GDM1 (cell line): Measurements from ENCODE around the gene UBE2F.
A peak's percentile ranks its signal among the peaks of the same experiment; 100 is the strongest.

Source experiments
- DNase-seq: peaks from one replicate; lab custom pipeline; 2025; lab: John Stamatoyannopoulos, UW

The UBE2F gene, protein sequence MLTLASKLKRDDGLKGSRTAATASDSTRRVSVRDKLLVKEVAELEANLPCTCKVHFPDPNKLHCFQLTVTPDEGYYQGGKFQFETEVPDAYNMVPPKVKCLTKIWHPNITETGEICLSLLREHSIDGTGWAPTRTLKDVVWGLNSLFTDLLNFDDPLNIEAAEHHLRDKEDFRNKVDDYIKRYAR

DNA sequence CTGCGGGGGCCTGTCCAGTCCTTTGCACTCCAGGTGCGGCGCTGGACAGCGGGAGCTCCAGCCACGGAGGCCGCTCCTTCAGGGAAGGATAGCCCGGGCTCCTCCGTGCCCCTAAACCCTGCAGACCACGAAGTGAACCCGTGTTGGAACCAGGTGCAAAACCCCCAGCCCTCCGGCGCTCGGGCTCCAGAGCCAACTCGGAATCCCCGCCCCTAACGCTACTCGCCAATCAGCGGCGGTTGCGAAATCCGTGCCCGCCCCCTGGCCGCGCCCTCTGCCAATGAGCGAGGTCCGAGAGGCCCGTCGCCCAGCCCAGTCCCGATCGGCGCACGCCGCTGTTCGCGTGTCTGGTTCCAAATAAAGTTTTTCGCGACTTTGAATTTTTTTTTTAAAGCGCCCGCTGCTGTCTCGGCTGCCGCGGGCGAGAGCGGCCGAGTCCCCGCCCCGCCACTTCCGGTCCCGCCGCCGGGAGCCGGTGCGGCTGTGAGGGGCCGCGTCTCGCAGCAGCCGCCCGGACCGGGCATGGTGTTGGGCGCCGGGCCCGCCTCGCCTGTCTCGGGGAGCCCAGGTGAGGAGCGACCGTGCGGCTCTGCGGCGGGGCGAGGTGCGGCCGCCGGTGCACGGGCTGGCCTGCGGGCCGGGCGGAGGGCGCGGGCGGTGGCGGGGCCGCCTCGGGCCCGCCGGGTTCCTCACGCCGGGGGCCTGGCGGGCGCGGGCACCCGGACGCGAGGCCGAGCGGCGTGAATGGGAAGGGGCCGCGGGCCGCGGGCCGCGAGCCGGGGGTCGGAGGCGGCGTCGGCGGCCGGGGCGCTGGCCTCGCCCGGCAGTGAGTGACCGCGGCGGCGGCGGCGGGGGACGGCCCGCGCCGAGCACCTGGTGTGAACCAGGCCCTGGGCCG is at the start of gene UBE2F:
Gene UBE2F (plus strand): TSS at position 450 of the 898 bp plus-strand sequence. CDS start 6,094 bp downstream, outside the sequence.
- DNase-seq = peak; percentile 94

DNA sequence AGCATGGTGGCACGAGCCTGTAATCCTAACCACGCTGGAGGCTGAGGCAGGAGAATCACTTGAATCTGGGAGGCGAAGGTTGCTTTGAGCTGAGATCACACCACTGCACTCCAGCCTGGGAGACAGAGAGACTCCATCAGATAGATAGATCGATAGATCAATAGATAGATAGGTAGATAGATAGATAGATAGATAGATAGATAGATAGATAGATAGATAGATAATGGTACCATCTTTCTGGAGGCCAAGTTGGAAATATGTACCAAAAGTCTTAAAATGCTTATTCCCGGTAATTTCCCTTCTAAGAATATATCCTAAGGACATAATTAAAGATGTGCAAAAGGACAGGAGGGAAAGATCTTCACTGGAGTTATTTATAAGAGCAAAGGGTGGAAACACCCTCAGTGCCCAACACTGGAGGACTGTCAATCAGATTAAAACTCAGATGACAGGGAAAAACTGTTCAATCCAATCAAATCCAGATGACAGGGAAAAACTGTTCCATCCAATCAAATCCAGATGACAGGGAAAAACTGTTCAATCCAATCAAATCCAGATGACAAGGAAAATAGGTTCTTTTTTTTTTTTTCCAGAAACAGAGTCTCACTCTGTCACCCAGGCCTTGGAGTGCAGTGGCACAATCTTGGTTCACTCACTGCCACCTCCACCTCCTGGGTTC is 49.0 kb upstream of the UBE2F start:
- no peak for DNase-seq

DNA sequence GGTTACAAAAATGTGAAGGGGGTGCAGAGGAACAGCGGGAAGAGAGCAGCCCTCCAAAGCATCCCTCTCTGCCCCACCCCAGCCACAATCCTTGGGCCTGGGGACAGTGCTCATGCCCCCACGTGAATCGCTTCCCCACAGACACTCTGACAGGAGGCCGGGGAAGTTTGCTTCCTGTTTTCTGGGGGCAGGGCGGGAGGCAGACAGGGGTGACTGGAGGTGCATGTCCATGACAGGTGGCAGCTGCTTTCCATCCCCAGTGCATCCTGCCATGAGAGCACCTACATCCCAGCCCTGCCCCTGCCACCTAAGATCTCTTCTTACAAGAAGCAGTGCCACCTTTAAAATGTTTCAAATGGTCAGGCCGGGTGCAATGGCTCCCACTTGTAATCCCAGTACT is 47.2 kb upstream of the UBE2F start:
- peak; percentile 48 for DNase-seq

DNA sequence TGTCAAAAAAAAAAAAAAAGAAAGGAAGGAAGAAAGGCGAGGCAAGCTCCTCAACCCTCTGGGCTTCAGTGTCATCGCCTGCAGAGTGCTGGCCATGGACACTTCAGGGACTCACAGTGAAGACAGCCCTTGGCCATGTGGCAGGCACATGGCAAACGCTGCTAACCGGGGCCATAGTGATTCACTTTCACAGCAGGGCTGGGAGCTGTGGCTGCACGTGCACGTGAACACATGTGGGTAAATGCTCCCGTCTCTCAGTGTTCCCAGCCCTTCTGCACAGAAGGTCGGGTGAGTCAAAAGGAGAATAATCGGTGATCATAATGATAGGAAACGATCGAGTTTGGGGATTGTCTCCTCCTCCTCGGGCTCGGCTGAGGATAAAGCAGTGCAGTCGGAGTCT is 46.1 kb upstream of the UBE2F start:
- DNase-seq = no peak

DNA sequence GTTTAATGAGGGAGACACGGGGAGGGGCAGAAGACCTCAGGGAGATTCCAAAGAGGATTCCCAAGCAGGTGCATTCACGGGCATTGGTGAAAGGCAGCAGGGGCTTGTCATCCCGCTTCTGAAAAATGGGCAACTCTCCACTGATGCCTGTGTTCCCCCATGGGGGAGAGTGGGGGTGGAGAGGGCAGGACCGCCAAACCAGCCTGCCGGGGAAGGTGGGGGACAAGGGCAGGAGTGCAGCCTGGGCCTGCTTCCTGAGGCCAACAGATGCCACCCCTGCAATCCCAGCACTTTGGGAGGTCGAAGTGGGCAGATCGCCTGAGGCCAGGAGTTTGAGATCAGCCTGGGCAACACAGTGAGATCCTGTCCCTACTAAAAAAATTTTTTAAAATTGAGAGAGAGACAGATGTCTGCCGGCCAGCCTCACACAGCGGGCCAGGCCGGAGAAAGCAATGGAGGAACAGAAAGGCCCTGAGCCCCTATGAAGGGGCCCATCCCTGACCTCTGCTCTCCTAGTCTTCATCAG is 44.8 kb upstream of the UBE2F start:
- no peak for DNase-seq

DNA sequence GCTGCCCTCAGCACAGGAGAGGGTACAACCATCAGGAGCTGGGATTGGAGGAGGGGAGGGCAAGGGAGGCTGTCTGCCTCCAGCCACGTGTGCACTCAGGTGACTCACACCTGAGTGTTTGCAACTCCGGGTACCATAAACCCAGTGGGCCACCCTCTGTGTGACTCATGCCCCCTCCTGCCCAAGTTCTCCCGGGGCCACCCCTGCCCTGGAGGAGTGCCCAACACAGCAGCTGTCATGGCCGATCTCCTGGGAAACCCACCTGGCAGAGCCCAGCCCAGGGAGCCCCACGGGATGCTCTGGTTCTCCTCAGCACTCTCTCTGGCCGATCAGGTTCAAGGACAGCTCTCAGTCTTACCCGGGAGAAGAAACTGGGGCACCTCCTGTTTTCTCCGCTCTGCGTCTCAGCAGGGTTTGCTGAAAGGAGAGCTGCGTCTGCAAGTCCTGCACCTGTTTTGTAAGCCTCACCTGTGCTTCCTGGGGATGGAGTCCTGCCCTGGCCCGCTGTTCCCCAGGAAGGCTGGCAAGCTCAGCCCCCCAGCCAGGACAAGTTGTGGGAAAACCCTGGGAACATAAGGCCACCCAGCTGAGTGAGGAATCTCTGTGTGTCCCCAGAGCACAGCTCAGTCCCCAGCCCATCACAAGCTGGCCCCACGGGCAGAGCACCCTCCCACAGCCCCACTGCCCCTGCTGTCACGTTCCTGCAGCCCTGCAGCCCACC is 44.0 kb upstream of the UBE2F start:
- no peak for DNase-seq

DNA sequence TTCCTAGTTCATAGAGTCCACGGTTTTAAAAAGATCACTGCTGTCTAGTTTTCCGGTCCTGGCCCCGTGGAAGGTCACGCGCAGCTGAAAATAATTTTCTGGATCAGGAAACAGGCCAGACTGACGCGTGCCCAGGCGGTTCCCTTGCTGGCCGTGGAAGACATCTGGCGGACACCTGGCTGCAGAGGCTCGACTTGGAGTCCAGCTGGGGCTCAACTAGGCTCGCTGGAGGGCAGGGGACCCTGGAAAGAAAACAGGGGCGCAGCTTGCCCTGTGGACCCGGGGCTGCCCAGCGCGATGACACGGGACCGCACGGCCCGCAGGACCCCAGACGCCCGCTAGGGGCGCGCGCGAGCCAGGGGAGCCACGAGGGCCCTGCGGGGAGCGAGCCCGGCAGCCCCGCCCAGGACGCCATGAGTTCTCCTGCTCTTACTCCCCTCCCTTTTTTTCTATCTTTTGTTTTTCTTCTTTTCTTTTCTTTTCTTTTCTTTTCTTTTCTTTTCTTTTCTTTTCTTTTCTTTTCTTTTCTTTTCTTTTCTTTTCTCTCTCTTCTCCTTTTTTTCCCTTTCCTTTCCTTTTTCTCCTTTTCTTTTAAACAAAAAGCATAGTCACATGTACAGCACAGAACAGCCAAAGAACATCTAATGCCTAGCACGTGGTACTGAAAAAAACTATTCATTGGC is 43.2 kb upstream of the UBE2F start:
- peak; percentile 59 for DNase-seq

DNA sequence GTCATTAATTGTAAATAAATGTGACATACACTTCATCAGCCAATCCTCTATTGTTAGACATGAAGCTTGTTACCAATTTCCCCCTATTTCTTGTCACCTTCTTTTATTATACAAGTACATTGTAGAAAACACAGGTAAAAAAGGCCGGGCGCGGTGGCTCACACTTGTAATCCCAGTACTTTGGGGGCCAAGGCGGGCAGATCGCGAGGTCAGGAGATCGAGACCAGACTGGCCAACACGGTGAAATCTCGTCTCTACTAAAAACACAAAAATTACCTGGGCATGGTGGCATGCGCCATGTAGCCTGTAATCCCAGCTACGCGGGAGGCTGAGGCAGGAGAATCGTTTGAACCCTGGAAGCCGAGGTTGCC is 42.7 kb upstream of the UBE2F start:
- no peak for DNase-seq

DNA sequence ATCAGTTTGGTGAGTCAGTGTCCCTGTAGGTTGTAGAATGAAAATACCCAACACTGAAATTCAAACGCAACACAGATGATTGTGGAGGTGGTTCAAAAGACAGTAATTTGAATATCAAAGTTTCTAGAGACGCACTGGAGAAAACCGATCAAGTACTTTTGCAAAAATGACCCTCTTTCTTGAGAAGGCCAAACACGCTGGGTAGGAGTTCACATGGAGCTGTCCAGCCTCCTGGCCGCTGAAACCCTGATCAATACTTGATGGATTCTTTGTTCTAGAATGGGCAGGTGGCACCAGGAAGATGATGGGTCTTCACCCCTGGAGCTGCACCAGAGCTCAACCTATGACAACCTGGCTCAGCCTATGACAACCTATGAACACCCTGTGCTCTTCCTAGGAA is 39.7 kb upstream of the UBE2F start:
- no peak for DNase-seq

DNA sequence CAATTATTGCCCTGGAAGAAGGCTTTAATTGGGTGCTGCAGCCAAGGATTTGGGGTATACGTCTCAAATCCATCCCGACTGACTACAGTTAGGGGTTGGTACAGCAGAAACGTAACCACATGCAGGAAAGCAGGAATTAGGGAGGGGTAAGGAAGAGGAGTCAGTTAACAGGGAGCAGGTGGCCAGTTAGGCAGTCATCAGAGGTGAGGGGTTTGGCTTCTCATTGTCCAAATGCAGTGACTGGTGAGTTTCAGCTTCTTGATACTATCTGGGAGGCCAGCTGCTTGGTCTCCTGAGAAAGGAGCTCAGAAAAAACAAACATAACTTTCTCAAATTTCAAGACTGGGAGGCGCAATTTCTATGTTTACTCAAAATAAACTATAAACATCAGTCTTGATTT is 38.8 kb upstream of the UBE2F start:
- DNase-seq = no peak

DNA sequence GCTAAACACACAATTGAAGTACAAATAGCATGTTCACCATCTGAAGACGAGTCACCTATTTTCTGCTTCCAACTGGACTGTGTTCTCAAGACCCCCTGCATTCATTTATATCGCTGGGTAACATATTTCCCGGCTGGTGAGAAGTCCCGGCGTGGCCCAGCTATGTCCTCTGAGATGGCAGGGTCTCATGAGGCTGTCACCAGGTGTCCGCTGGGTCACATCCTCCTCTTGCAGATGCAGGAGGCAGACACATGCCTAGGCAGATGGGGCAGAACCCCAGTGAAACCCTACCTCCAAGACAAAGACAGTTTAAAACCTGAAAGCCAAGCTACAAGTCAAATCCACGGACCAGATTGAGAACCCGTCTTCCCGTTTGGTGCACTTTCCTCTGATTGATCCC is 36.8 kb upstream of the UBE2F start:
- DNase-seq = no peak

DNA sequence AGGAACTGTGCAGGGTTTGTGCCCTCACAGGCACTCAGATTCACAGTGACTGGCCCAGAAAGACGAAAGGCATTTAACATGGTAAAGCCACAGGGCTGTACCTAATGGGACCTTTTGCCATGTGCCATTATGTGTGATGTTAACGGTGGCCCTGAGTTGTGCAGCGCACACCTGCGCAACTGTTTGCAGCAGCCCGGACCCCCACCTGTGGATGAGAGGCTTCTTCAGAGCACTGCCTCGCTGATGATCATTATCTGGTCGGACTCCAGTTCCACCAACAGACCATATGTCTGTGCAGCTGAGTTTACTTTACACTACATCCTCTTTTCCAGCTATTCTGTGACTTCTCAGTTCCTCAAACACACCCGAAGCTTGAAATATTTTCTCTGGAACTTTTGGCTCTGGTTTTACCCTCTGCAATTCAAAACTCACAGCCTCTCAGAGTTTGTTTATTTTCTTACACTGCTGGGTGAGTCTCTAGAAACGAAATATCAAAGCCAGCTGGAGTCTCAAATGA is 35.6 kb upstream of the UBE2F start:
- DNase-seq = peak; percentile 49

DNA sequence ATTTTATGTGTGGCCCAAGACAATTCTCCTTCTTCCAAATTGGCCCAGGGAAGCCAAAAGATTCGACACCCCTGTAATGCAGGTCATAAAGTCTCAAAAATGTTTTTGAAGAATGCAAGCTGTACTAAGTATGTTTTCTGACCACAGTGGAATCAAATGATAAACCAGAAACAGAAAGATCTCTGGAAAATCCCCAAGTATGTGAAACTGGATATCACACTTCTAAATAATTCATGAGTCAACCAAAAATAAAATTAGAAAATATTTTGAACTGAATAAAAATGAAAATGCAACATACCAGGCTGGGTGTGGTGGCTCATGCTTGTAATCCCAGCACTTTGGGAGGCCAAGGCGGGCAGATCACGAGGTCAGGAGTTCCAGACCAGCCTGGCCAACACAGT is 34.1 kb upstream of the UBE2F start:
- DNase-seq = no peak

DNA sequence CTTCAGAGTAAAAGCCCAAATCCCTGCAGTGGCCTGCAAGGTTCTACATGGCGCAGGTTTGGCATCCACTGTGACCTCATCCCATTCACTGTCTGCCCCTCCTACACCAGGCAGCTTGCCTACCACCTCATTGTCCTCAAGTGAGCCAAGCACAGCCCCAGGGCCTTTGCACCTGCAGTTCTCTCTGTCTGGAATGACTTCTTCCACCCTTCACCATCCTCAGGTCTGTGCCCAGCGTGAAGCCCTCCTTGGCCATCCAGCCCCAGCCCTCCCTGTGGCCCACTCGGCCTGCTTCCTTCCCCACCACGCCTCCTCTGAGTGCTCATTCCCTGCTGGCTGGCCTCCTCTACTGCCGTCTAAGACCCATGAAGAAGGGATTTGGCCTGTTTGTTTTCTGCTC is 32.6 kb upstream of the UBE2F start:
- no peak for DNase-seq

DNA sequence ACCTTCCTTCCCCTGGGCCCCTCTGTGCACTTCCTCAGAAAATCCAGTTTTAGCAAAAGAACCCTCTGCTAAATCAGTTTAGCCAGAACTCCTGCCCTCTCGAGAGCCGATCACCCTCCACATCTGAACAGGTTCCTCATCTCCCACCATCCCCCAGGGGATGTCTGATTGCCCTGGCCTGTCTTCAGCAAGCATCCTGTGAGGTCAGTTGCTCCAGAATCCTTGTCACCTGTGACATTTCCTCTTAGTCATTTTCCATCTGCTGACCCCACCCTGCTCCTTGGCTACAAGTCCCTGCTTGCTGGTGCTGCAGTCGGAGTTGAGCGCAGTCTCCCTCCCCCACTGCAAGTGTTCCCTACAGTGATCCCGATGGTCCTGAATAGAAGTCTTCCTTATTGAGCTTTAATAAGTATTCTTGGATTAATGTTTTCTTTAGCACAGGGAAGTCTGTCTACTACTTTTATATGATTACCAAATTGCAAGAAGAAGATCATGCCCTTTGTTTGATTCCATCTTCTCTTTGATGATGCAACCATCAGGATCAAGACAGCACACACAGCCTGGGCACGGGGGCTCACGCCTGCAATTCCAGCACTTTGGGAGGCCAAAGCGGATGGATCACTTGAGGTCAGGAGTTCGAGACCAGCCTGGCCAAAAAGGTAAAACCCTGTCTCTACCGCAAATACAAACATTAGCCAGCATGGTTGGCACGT is 30.9 kb upstream of the UBE2F start:
- DNase-seq = peak; percentile 36

DNA sequence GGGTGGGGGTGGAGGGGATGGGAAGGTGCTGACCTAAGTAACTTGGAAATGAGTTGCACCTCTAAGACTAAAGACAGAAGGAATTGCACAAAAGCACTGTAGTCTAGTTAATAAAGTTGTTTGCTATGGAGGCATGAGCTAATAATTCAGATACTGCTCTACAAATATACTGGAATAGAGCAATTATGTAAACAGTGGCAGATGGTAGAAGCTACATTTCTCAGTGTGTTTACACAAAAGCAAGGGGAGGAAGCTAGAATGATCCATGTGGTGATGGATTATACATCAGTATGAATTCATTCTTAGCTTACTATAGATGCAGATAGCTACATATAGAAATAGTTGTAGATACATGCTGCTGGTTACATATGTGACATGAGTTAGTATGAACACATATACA is 27.6 kb upstream of the UBE2F start:
- DNase-seq = no peak

DNA sequence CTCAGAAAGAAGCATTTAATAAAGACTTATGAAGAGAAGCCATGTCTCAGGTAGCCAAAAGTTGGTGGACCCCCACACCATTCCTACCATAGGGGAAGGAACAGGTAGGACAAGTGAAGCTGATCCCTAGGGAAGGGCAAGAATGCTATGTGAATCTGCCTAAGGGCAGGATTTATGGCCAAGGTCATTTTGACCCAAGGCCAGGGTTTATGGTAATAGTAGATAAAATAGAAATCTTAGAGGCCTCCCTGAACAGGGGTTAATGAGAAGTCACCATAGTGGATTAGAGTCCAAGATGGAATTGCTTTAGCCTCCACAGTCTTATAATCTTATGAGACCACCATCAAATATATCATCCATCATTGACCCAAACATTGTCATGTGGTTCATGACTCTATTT is 26.0 kb upstream of the UBE2F start:
- no peak for DNase-seq

DNA sequence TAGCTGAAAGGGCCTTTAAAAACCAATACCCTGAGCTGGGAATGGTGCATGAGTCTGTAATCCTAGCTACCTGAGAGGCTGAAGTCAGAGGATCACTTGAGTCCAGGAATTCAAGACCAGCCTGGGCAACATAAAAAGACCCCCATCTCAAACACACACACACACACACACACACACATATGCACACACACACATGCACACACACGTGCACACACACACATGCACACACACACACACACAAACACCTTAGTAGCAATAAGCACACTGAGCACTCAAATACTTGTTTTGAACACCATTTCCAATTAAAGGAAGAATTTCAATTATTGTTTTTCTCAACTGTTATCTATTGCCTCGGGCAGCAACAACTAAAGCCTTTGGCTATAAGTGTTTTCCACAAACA is 25.6 kb upstream of the UBE2F start:
- DNase-seq = no peak

DNA sequence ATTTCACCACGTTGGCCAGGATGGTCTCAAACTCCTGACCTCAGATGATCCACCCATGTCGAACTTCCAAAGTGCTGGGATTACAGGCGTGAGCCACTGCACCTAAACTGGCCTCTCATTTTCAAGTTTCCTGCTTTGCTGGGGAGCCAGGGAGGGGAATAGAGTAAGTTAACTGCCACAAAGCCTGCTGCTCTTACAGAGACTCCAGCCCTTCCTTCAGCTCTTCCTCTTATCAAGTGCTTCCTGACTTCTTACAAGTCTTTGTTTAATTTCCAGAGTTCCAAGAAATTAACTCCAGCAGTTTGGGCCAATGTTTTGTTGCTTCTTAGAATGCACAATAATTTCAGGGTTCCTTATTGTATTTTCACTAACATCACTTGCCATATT is 24.3 kb upstream of the UBE2F start:
- peak; percentile 51 for DNase-seq

DNA sequence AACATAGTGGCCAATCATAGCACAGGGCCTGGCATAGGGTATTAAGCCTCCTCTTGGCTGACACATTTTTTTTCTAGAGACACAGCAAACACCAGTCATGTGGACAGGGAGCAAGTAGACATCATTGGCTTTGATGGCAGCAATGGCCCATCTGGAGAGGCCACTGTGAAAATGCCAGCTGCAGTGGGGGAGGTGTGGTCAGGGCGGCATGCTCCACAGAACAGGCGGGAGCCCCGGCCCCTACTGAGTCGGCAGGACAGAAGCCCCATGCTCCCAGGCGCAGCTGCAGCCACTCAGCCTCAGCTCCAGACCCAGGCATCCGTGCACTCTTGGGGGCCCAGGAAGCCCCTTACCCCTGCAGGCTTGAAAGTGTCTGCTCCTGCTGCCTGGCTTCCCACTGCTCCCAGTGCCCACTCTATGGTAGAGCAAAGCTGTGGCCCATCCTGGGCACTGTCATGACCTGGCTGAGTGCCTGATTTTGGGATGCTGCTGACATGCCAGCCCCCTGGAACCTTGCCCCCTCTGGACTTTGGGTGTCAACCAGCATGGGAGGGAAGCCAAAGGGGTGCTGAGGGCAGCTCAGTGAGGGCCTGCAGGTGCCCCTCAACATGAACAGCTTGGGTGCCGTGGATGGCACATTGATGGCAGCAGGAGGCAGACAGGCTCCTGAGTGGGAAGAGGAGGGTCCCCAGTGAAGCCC is 23.3 kb upstream of the UBE2F start:
- no peak for DNase-seq
